GM19035 (cell line): ENCODE data around the gene RAPGEF2.
"Not testable (repeated sequence)": the region's sequence is repeated elsewhere in the genome, so short reads cannot be mapped to it uniquely, and the experiment has no call there.

Source experiments
- ATAC-seq: cut with Tn5 transposase; IDR thresholded peaks from one replicate; pipeline ENCODE4 v1.9.1; 2021; ENCODE audit not compliant: unreplicated experiment

RAPGEF2 gene

GRCh38 chr4:159303435-159303834 is 200.6 kb downstream of the RAPGEF2 start:
- ATAC-seq = no peak

- ATAC-seq = no peak
These were observed 202.2 kb downstream of the RAPGEF2 start for GRCh38 chr4:159305129-159305528.

- no peak for ATAC-seq
These were observed 205.1 kb downstream of the RAPGEF2 start for GRCh38 chr4:159307929-159308328.

- no peak for ATAC-seq
These were observed 205.9 kb downstream of the RAPGEF2 start for GRCh38 chr4:159308566-159309340.

- ATAC-seq = no peak
These were observed 209.4 kb downstream of the RAPGEF2 start for GRCh38 chr4:159312236-159312635.

- ATAC-seq = not testable (repeated sequence)
These were observed 213.0 kb downstream of the RAPGEF2 start for GRCh38 chr4:159315879-159316278.

- ATAC-seq = no peak
These were observed 214.3 kb downstream of the RAPGEF2 start for GRCh38 chr4:159317203-159317602.

GRCh38 chr4:159319027-159319426 is 216.1 kb downstream of the RAPGEF2 start:
- no peak for ATAC-seq

GRCh38 chr4:159326480-159326879 is 223.6 kb downstream of the RAPGEF2 start:
- no peak for ATAC-seq

- ATAC-seq = no peak
These were observed 225.9 kb downstream of the RAPGEF2 start for GRCh38 chr4:159328766-159329165.

GRCh38 chr4:159334461-159334860 is 231.6 kb downstream of the RAPGEF2 start:
- ATAC-seq = no peak

- no peak for ATAC-seq
These were observed 234.2 kb downstream of the RAPGEF2 start for GRCh38 chr4:159337041-159337440.

GRCh38 chr4:159341522-159341921 is 238.6 kb downstream of the RAPGEF2 start:
- ATAC-seq = no peak

- no peak for ATAC-seq
These were observed 239.5 kb downstream of the RAPGEF2 start for GRCh38 chr4:159342374-159342773.

GRCh38 chr4:159343116-159343515 is 240.2 kb downstream of the RAPGEF2 start:
- ATAC-seq = no peak

GRCh38 chr4:159344877-159345276 is 242.0 kb downstream of the RAPGEF2 start:
- no peak for ATAC-seq

GRCh38 chr4:159346681-159347080 is 243.8 kb downstream of the RAPGEF2 start:
- no peak for ATAC-seq

- no peak for ATAC-seq
These were observed 244.9 kb downstream of the RAPGEF2 start for GRCh38 chr4:159347813-159348212.

- no peak for ATAC-seq
These were observed 246.5 kb downstream of the RAPGEF2 start for GRCh38 chr4:159349332-159349731.

- no peak for ATAC-seq
These were observed 249.7 kb downstream of the RAPGEF2 start for GRCh38 chr4:159352609-159353008.

GRCh38 chr4:159353422-159354116 is 250.7 kb downstream of the RAPGEF2 start:
- no peak for ATAC-seq

GRCh38 chr4:159355466-159355865 is 252.6 kb downstream of the RAPGEF2 start:
- ATAC-seq = no peak
